Measurements from ENCODE around the gene SLC22A7. TPM values are rescaled to one million over a fixed set of nuclear protein-coding genes. Genes with fewer than 3 reads are reported as not detected.

The SLC22A7 gene
- polyA plus RNA-seq, 1 experiment: not detected

DNA sequence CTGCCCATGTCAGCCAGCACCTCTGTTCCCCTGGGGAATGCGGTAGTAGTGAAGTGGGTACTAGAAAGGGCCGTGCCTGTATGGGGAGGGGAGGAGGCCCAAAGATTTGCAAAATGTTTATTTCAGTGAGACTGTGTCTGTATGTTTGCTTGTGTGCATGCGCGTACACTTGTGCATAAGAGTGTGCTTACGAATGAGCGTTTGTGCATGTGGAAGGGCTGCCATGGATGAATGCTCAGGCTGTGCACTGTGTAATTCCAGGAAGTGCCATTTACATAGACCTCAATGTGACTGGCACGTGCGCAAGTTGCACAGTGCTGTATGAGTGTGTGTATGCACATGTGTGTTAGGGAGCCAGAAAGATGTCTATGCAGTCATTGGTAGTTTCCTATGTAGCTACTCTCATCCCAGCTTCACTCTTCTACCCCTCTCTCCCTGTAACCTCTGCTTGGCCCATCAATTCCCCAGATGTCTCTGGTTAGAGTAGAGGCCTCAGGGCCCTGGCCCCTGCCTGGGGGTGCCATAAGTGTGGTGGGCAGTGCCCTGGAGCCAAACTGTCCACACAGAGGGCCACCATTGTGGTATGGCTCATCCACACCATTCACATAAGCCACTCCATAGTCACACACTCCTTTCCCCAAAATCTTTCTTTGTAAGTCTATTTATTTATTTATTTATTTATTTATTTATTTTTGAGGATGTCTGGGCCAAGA, 26.8 kb upstream of the SLC22A7 start:
- no peak for DNase-seq (ENCODE audit: low read depth)
- Histone ChIP-seq H3K4me3 (ENCODE audit: low read depth, low read length) (no peak overlapping the region), H3K27me3 (ENCODE audit: control insufficient read depth, insufficient read depth, low read length) (peaks cover 46% of the 10 kb centered on the region), H3K36me3 (ENCODE audit: control insufficient read depth, insufficient read depth, low read length) (no peaks in the 10 kb centered on the region)
- CTCF ChIA-PET: interaction anchor here (1.6 to 2.8 kb wide), 2 partner anchors 42 to 64 kb away, joined by 4 to 12 read pairs; partner anchors contain the start of gene DNPH1
- TF ChIP-seq, protein P1, sequence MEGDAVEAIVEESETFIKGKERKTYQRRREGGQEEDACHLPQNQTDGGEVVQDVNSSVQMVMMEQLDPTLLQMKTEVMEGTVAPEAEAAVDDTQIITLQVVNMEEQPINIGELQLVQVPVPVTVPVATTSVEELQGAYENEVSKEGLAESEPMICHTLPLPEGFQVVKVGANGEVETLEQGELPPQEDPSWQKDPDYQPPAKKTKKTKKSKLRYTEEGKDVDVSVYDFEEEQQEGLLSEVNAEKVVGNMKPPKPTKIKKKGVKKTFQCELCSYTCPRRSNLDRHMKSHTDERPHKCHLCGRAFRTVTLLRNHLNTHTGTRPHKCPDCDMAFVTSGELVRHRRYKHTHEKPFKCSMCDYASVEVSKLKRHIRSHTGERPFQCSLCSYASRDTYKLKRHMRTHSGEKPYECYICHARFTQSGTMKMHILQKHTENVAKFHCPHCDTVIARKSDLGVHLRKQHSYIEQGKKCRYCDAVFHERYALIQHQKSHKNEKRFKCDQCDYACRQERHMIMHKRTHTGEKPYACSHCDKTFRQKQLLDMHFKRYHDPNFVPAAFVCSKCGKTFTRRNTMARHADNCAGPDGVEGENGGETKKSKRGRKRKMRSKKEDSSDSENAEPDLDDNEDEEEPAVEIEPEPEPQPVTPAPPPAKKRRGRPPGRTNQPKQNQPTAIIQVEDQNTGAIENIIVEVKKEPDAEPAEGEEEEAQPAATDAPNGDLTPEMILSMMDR (IDR thresholded peaks at IDR 0.05; ENCODE audit: insufficient read depth, low read depth, low read length): no peak
- POLR2A ChIA-PET: no interaction called here

DNA sequence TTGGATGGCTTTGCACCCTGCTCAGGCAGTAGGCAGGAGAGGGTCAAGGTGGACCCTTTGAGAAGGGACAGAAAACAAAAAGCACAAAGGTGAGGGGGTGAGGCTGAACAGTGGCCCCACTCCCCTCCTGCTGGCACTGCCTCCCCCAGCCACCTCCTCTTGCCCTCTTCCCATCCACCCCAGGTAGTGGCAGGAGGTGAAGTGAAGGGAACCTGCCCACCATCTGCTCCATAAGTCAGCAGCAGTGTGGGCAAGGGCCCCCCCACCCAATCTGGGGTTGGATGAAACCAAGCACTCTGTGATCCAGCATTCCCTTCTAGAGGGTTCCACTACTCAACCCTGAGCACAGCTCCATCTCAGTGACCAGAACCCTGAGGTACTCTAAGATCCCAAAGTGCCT, 26.1 kb upstream of the SLC22A7 start:
- ChIA-PET POLR2A (no interaction called here), CTCF (interaction anchor here (1.6 to 2.8 kb wide), 2 partner anchors 43 to 63 kb away, joined by 4 to 12 read pairs; partner anchors contain the start of gene DNPH1)
- H3K36me3 ChIP-seq (ENCODE audit: control insufficient read depth, insufficient read depth, low read length): no peaks in the 10 kb centered on the region
- no peak overlapping the region for H3K4me3 ChIP-seq (ENCODE audit: low read depth, low read length)
- no peak for DNase-seq (ENCODE audit: low read depth)
- peaks cover 52% of the 10 kb centered on the region for H3K27me3 ChIP-seq (ENCODE audit: control insufficient read depth, insufficient read depth, low read length)
- TF ChIP-seq, protein P1 (IDR thresholded peaks at IDR 0.05; ENCODE audit: insufficient read depth, low read depth, low read length): no peak

DNA sequence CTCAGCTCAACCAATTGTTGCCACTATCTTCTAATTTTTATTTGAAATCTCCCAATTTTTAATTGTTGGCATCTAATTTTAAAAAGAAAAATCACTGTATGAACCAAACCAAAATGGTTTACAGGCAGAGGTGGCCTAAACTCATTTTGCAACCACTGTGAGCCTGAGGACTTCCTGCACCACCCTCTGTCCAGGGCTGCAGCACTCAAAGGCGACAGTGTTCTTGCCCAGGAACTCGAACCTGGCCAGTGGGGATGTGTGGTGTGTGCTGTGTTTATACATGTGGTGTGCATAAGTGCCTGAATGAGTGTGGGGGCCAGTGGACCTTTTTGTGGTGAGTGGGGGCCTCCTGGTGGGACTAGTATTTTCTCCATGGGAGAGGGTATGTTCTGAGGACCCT, 24.4 kb upstream of the SLC22A7 start:
- no peaks in the 10 kb centered on the region for H3K36me3 ChIP-seq (ENCODE audit: control insufficient read depth, insufficient read depth, low read length)
- peaks cover 42% of the 10 kb centered on the region for H3K27me3 ChIP-seq (ENCODE audit: control insufficient read depth, insufficient read depth, low read length)
- ChIA-PET POLR2A (no interaction called here), CTCF (no interaction called here)
- TF ChIP-seq, protein P1 (IDR thresholded peaks at IDR 0.05; ENCODE audit: insufficient read depth, low read depth, low read length): no peak
- DNase-seq (ENCODE audit: low read depth): no peak
- H3K4me3 ChIP-seq (ENCODE audit: low read depth, low read length): no peak overlapping the region

DNA sequence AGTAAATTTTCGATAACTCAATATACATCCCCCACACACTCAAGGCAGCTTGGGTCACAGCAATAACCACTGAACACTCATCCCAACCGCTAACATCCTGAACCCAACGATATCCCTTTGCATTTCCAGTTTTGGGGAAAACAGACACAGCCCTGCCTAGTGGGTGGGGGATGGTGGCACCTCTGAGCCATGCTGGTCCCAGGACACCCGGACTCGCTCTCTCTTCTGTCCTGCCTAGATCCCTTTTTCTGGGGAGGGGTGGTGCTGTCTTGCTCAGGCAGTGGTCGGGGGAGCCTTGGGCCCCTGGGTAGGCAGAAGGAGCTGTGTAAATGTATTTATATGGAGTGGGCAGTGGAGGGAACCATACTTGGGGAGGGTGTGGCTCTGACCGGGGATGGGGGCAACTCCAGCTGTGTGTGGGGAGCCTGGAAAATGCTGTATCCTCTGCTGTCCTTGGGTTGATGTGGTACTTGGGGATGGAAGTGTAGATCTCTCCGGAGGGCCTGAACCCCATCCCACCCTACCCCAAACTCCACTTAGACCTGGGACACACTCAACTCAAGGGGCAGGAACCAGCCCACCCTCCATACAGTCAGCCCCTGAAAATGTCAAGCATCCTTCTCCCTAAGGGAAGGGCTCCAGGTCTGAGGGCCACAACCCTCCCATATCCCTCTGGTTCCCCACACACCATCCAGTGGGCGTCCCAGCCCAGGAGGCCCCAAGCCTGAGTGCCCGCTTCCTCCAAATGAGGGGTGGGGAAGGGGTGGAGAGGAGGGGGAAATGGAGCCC, 23.7 kb upstream of the SLC22A7 start:
- Histone ChIP-seq H3K36me3 (ENCODE audit: control insufficient read depth, insufficient read depth, low read length) (no peaks in the 10 kb centered on the region), H3K4me3 (ENCODE audit: low read depth, low read length) (no peak overlapping the region), H3K27me3 (ENCODE audit: control insufficient read depth, insufficient read depth, low read length) (peaks cover 38% of the 10 kb centered on the region)
- DNase-seq (ENCODE audit: low read depth): no peak
- POLR2A ChIA-PET: no interaction called here
- TF ChIP-seq, protein P1 (IDR thresholded peaks at IDR 0.05; ENCODE audit: insufficient read depth, low read depth, low read length): no peak
- CTCF ChIA-PET: no interaction called here

DNA sequence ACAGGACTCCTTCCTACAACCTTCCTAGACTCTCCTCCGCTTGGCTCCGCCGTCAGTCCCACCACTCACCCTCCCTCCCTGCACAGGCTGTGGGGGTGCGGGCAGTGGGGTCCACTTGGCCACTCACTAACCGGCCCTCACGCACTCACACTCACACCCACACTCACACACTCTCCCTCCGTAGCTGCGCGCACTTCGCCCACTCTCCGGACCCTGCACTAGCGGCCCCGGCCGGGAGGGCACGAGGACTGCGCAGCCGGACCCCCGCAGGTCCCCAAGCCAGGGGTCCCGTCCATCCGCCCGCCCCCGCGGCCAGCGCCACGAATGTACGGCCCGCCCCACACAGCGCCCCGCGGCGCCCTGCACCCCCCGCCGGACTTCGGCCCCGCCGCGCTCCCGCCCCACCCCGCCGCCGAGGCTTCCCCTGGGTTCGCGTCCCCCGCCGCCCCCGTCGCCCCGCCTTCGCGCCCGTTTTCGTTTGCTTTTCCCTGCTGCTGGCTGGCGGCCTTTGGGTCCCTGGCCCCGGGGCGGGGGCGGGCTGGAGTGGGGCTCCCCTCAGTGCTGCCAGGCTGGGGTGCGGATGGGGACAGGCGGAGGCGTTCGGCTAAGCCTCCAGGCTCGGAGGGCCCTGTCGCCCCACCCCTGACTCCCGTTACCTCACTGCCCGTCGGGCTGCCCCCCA, 23.0 kb upstream of the SLC22A7 start:
- no peaks in the 10 kb centered on the region for H3K36me3 ChIP-seq (ENCODE audit: control insufficient read depth, insufficient read depth, low read length)
- TF ChIP-seq, protein P1 (IDR thresholded peaks at IDR 0.05; ENCODE audit: insufficient read depth, low read depth, low read length): no peak
- POLR2A ChIA-PET: no interaction called here
- peaks cover 37% of the 10 kb centered on the region for H3K27me3 ChIP-seq (ENCODE audit: control insufficient read depth, insufficient read depth, low read length)
- no peak for DNase-seq (ENCODE audit: low read depth)
- CTCF ChIA-PET: interaction anchor here (1.0 kb wide), 1 partner anchor 221 kb away, joined by 3 read pairs; no protein-coding TSS in a partner anchor
- H3K4me3 ChIP-seq (ENCODE audit: low read depth, low read length): peak overlapping the region; percentile 30

Measured in BJ (cell line).